ENCODE data around the gene IGFBP5.

IGFBP5 gene

GRCh38 chr2:216737676-216738075 is 42.3 kb upstream of the IGFBP5 start:
- DNase-seq, result no peak
- Histone ChIP-seq H3K36me3 (replicated peaks) (no peaks in the 10 kb centered on the region), H3K27me3 (replicated peaks) (no peaks in the 10 kb centered on the region), H3K4me3 (ENCODE audit: low read depth, low read length) (no peak overlapping the region), H3K27ac (no peak overlapping the region)
- in situ Hi-C loops (cut with HindIII; ENCODE audit: low pct_ligation_motif_present, low sequenced_read_pairs), result no loop called here
- no peak for TF ChIP-seq CTCF (IDR thresholded peaks at IDR 0.05; ENCODE audit: low read depth, low read length, missing control alignments)

- H3K4me3 ChIP-seq (ENCODE audit: low read depth, low read length), result no peak overlapping the region
- H3K27ac ChIP-seq, result no peak overlapping the region
- no peak for TF ChIP-seq CTCF (IDR thresholded peaks at IDR 0.05; ENCODE audit: low read depth, low read length, missing control alignments)
- H3K27me3 ChIP-seq (replicated peaks), result no peaks in the 10 kb centered on the region
- H3K36me3 ChIP-seq (replicated peaks), result no peaks in the 10 kb centered on the region
- in situ Hi-C loops (cut with HindIII; ENCODE audit: low pct_ligation_motif_present, low sequenced_read_pairs), result no loop called here
- DNase-seq, result no peak
These were observed 41.0 kb upstream of the IGFBP5 start for GRCh38 chr2:216736326-216736725.

- no peak overlapping the region for H3K27ac ChIP-seq
- no peaks in the 10 kb centered on the region for H3K27me3 ChIP-seq (replicated peaks)
- no peaks in the 10 kb centered on the region for H3K36me3 ChIP-seq (replicated peaks)
- no peak for TF ChIP-seq CTCF (IDR thresholded peaks at IDR 0.05; ENCODE audit: low read depth, low read length, missing control alignments)
- in situ Hi-C loops (cut with HindIII; ENCODE audit: low pct_ligation_motif_present, low sequenced_read_pairs), result no loop called here
- H3K4me3 ChIP-seq (ENCODE audit: low read depth, low read length), result no peak overlapping the region
- no peak for DNase-seq
These were observed 40.3 kb upstream of the IGFBP5 start for GRCh38 chr2:216735668-216736067.

GRCh38 chr2:216735086-216735485 is 39.7 kb upstream of the IGFBP5 start:
- no peak for TF ChIP-seq CTCF (IDR thresholded peaks at IDR 0.05; ENCODE audit: low read depth, low read length, missing control alignments)
- Histone ChIP-seq H3K27me3 (replicated peaks) (no peaks in the 10 kb centered on the region), H3K36me3 (replicated peaks) (no peaks in the 10 kb centered on the region), H3K4me3 (ENCODE audit: low read depth, low read length) (no peak overlapping the region), H3K27ac (no peak overlapping the region)
- in situ Hi-C loops (cut with HindIII; ENCODE audit: low pct_ligation_motif_present, low sequenced_read_pairs), result no loop called here
- DNase-seq, result no peak

- Histone ChIP-seq H3K36me3 (replicated peaks) (no peaks in the 10 kb centered on the region), H3K27ac (no peak overlapping the region), H3K4me3 (ENCODE audit: low read depth, low read length) (no peak overlapping the region), H3K27me3 (replicated peaks) (no peaks in the 10 kb centered on the region)
- no peak for DNase-seq
- in situ Hi-C loops (cut with HindIII; ENCODE audit: low pct_ligation_motif_present, low sequenced_read_pairs), result no loop called here
- TF ChIP-seq CTCF (IDR thresholded peaks at IDR 0.05; ENCODE audit: low read depth, low read length, missing control alignments), result no peak
These were observed 37.7 kb upstream of the IGFBP5 start for GRCh38 chr2:216733046-216733445.

- no peak for TF ChIP-seq CTCF (IDR thresholded peaks at IDR 0.05; ENCODE audit: low read depth, low read length, missing control alignments)
- no peaks in the 10 kb centered on the region for H3K36me3 ChIP-seq (replicated peaks)
- no peaks in the 10 kb centered on the region for H3K27me3 ChIP-seq (replicated peaks)
- H3K4me3 ChIP-seq (ENCODE audit: low read depth, low read length), result no peak overlapping the region
- no peak for DNase-seq
- H3K27ac ChIP-seq, result no peak overlapping the region
- in situ Hi-C loops (cut with HindIII; ENCODE audit: low pct_ligation_motif_present, low sequenced_read_pairs), result no loop called here
These were observed 37.0 kb upstream of the IGFBP5 start for GRCh38 chr2:216732334-216732733.

Data from brain microvascular endothelial cell (primary cell).